Measurements from ENCODE around the gene OBSL1.

Gene OBSL1

GRCh38 chr2:219575566-219576504 lies 4.5 kb upstream of the OBSL1 start:
- no peak for DNase-seq
- Histone ChIP-seq H3K9me3 (ENCODE audit: control insufficient read depth, low read length) (no peaks in the 10 kb centered on the region), H3K4me3 (ENCODE audit: insufficient read depth, low read depth, low read length, poor library complexity, severe bottlenecking) (no peak overlapping the region), H3K27me3 (replicated peaks; ENCODE audit: control insufficient read depth, insufficient read depth, low read length, poor library complexity, severe bottlenecking) (peaks cover 15% of the 10 kb centered on the region), H3K27ac (ENCODE audit: insufficient read depth, low read length, poor library complexity, severe bottlenecking) (no peak overlapping the region), H3K36me3 (ENCODE audit: control insufficient read depth, insufficient read depth, low read length) (no peaks in the 10 kb centered on the region), H3K4me1 (ENCODE audit: control insufficient read depth, insufficient read depth, low read length, poor library complexity, severe bottlenecking) (no peaks in the 10 kb centered on the region)

- no peaks in the 10 kb centered on the region for H3K4me1 ChIP-seq (ENCODE audit: control insufficient read depth, insufficient read depth, low read length, poor library complexity, severe bottlenecking)
- H3K36me3 ChIP-seq (ENCODE audit: control insufficient read depth, insufficient read depth, low read length): no peaks in the 10 kb centered on the region
- no peak overlapping the region for H3K4me3 ChIP-seq (ENCODE audit: insufficient read depth, low read depth, low read length, poor library complexity, severe bottlenecking)
- no peak overlapping the region for H3K27ac ChIP-seq (ENCODE audit: insufficient read depth, low read length, poor library complexity, severe bottlenecking)
- DNase-seq: no peak
- no peaks in the 10 kb centered on the region for H3K9me3 ChIP-seq (ENCODE audit: control insufficient read depth, low read length)
- H3K27me3 ChIP-seq (replicated peaks; ENCODE audit: control insufficient read depth, insufficient read depth, low read length, poor library complexity, severe bottlenecking): peaks cover 27% of the 10 kb centered on the region
Measured at GRCh38 chr2:219574484-219575311, 3.4 kb upstream of the OBSL1 start.

GRCh38 chr2:219573166-219573565 lies 1.8 kb upstream of the OBSL1 start:
- no peak overlapping the region for H3K27ac ChIP-seq (ENCODE audit: insufficient read depth, low read length, poor library complexity, severe bottlenecking)
- H3K4me1 ChIP-seq (ENCODE audit: control insufficient read depth, insufficient read depth, low read length, poor library complexity, severe bottlenecking): no peaks in the 10 kb centered on the region
- DNase-seq: no peak
- H3K36me3 ChIP-seq (ENCODE audit: control insufficient read depth, insufficient read depth, low read length): no peaks in the 10 kb centered on the region
- no peaks in the 10 kb centered on the region for H3K9me3 ChIP-seq (ENCODE audit: control insufficient read depth, low read length)
- no peak overlapping the region for H3K4me3 ChIP-seq (ENCODE audit: insufficient read depth, low read depth, low read length, poor library complexity, severe bottlenecking)
- peaks cover 31% of the 10 kb centered on the region for H3K27me3 ChIP-seq (replicated peaks; ENCODE audit: control insufficient read depth, insufficient read depth, low read length, poor library complexity, severe bottlenecking)

GRCh38 chr2:219572237-219573001 lies 1.1 kb upstream of the OBSL1 start, which contains the start of gene INHA:
TSS of gene INHA (plus strand) at chr2:219572310. CDS start at chr2:219572375, 65 bp downstream.
- no peak for DNase-seq
- Histone ChIP-seq H3K9me3 (ENCODE audit: control insufficient read depth, low read length) (no peaks in the 10 kb centered on the region), H3K27me3 (replicated peaks; ENCODE audit: control insufficient read depth, insufficient read depth, low read length, poor library complexity, severe bottlenecking) (peaks cover 31% of the 10 kb centered on the region), H3K27ac (ENCODE audit: insufficient read depth, low read length, poor library complexity, severe bottlenecking) (no peak within 1 kb of the TSS), H3K4me1 (ENCODE audit: control insufficient read depth, insufficient read depth, low read length, poor library complexity, severe bottlenecking) (no peaks in the 10 kb centered on the region), H3K36me3 (ENCODE audit: control insufficient read depth, insufficient read depth, low read length) (no peaks in the 10 kb centered on the region), H3K4me3 (ENCODE audit: insufficient read depth, low read depth, low read length, poor library complexity, severe bottlenecking) (peak within 1 kb of the TSS; percentile 39)

- peaks cover 31% of the 10 kb centered on the region for H3K27me3 ChIP-seq (replicated peaks; ENCODE audit: control insufficient read depth, insufficient read depth, low read length, poor library complexity, severe bottlenecking)
- peak overlapping the region; percentile 39 for H3K4me3 ChIP-seq (ENCODE audit: insufficient read depth, low read depth, low read length, poor library complexity, severe bottlenecking)
- H3K27ac ChIP-seq (ENCODE audit: insufficient read depth, low read length, poor library complexity, severe bottlenecking): no peak overlapping the region
- no peaks in the 10 kb centered on the region for H3K9me3 ChIP-seq (ENCODE audit: control insufficient read depth, low read length)
- no peak for DNase-seq
- H3K36me3 ChIP-seq (ENCODE audit: control insufficient read depth, insufficient read depth, low read length): no peaks in the 10 kb centered on the region
- no peaks in the 10 kb centered on the region for H3K4me1 ChIP-seq (ENCODE audit: control insufficient read depth, insufficient read depth, low read length, poor library complexity, severe bottlenecking)
Measured at GRCh38 chr2:219570924-219571310, 422 bp downstream of the OBSL1 start.

GRCh38 chr2:219570194-219570923 lies 980 bp downstream of the OBSL1 start:
- Histone ChIP-seq H3K4me1 (ENCODE audit: control insufficient read depth, insufficient read depth, low read length, poor library complexity, severe bottlenecking) (no peaks in the 10 kb centered on the region), H3K27ac (ENCODE audit: insufficient read depth, low read length, poor library complexity, severe bottlenecking) (no peak overlapping the region), H3K27me3 (replicated peaks; ENCODE audit: control insufficient read depth, insufficient read depth, low read length, poor library complexity, severe bottlenecking) (peaks cover 31% of the 10 kb centered on the region), H3K9me3 (ENCODE audit: control insufficient read depth, low read length) (no peaks in the 10 kb centered on the region), H3K36me3 (ENCODE audit: control insufficient read depth, insufficient read depth, low read length) (no peaks in the 10 kb centered on the region), H3K4me3 (ENCODE audit: insufficient read depth, low read depth, low read length, poor library complexity, severe bottlenecking) (peak overlapping the region; percentile 39)
- no peak for DNase-seq

- no peak for DNase-seq
- Histone ChIP-seq H3K36me3 (ENCODE audit: control insufficient read depth, insufficient read depth, low read length) (no peaks in the 10 kb centered on the region), H3K27me3 (replicated peaks; ENCODE audit: control insufficient read depth, insufficient read depth, low read length, poor library complexity, severe bottlenecking) (peaks cover 31% of the 10 kb centered on the region), H3K4me3 (ENCODE audit: insufficient read depth, low read depth, low read length, poor library complexity, severe bottlenecking) (no peak overlapping the region), H3K27ac (ENCODE audit: insufficient read depth, low read length, poor library complexity, severe bottlenecking) (no peak overlapping the region), H3K4me1 (ENCODE audit: control insufficient read depth, insufficient read depth, low read length, poor library complexity, severe bottlenecking) (no peaks in the 10 kb centered on the region), H3K9me3 (ENCODE audit: control insufficient read depth, low read length) (no peaks in the 10 kb centered on the region)
Measured at GRCh38 chr2:219569635-219570034, 1.7 kb downstream of the OBSL1 start.

GRCh38 chr2:219569041-219569440 lies 2.3 kb downstream of the OBSL1 start:
- Histone ChIP-seq H3K4me3 (ENCODE audit: insufficient read depth, low read depth, low read length, poor library complexity, severe bottlenecking) (no peak overlapping the region), H3K27me3 (replicated peaks; ENCODE audit: control insufficient read depth, insufficient read depth, low read length, poor library complexity, severe bottlenecking) (peaks cover 31% of the 10 kb centered on the region), H3K9me3 (ENCODE audit: control insufficient read depth, low read length) (no peaks in the 10 kb centered on the region), H3K4me1 (ENCODE audit: control insufficient read depth, insufficient read depth, low read length, poor library complexity, severe bottlenecking) (no peaks in the 10 kb centered on the region), H3K27ac (ENCODE audit: insufficient read depth, low read length, poor library complexity, severe bottlenecking) (no peak overlapping the region), H3K36me3 (ENCODE audit: control insufficient read depth, insufficient read depth, low read length) (no peaks in the 10 kb centered on the region)
- no peak for DNase-seq

- Histone ChIP-seq H3K9me3 (ENCODE audit: control insufficient read depth, low read length) (no peaks in the 10 kb centered on the region), H3K27me3 (replicated peaks; ENCODE audit: control insufficient read depth, insufficient read depth, low read length, poor library complexity, severe bottlenecking) (peaks cover 31% of the 10 kb centered on the region), H3K4me1 (ENCODE audit: control insufficient read depth, insufficient read depth, low read length, poor library complexity, severe bottlenecking) (no peaks in the 10 kb centered on the region), H3K27ac (ENCODE audit: insufficient read depth, low read length, poor library complexity, severe bottlenecking) (no peak overlapping the region), H3K36me3 (ENCODE audit: control insufficient read depth, insufficient read depth, low read length) (no peaks in the 10 kb centered on the region), H3K4me3 (ENCODE audit: insufficient read depth, low read depth, low read length, poor library complexity, severe bottlenecking) (no peak overlapping the region)
- DNase-seq: no peak
Measured at GRCh38 chr2:219567791-219568361, 3.5 kb downstream of the OBSL1 start.
